ENCODE measurements around the gene PRDX3.
A peak's percentile ranks its signal among the peaks of the same experiment; 100 is the strongest.

GRCh38 chr10:119165171-119166117, 13.2 kb downstream of the PRDX3 start, which contains the start of gene SFXN4:
- TF ChIP-seq CTCF (optimal IDR thresholded peaks at IDR 0.05 in 1 of 3, IDR thresholded peaks at IDR 0.05 in 1 of 3, conservative IDR thresholded peaks at IDR 0.05 in 1 of 3; ENCODE audit: extremely low read depth in 1 of 3, insufficient read depth in 2 of 3, low read length in 3 of 3) (peak in 1 of 3 experiments; percentile 17), EZH2 (IDR thresholded peaks at IDR 0.05; ENCODE audit: low read length) (no peak)
